Urinary bladder (tissue), 4 donors: Measurements from ENCODE around the gene CIAO1. TPM values are rescaled to one million over a fixed set of nuclear protein-coding genes. Genes with fewer than 3 reads are reported as not detected.

ENCODE experiments used
- DNase-seq: peaks from one replicate; pipeline ENCODE4 v3.0.0-alpha.2; 2015; ENCODE audit errors: extremely low spot score
- H3K27ac ChIP-seq: one replicate; pipeline ENCODE4 v1.5.1; 2013; ENCODE audit warnings: low read depth, mild to moderate bottlenecking, moderate library complexity
- H3K36me3 ChIP-seq: one replicate; pipeline ENCODE4 v1.6.1; 2013; ENCODE audit warnings: mild to moderate bottlenecking, moderate library complexity; ENCODE audit not compliant: insufficient read depth
- H3K4me1 ChIP-seq: one replicate; pipeline ENCODE4 v1.6.1; 2013; ENCODE audit warnings: mild to moderate bottlenecking, moderate library complexity; ENCODE audit not compliant: insufficient read depth
- H3K4me3 ChIP-seq: one replicate; pipeline ENCODE4 v1.5.1; 2013; ENCODE audit warnings: low read depth, low read length
- whole genome bisulfite sequencing: extraction: QIAGEN DNeasy Blood & Tissue Kit; methylation state at CpG from one replicate; pipeline ENCODE4 v1.1.7; 2013; 5-methylcytosine and 5-hydroxymethylcytosine counted together
- polyA plus RNA-seq: library from polyadenylated mRNA; stranded (reverse); fragments of 200-250 nt; gene quantifications from one replicate; pipeline ENCODE4 v1.2.3, GENCODE V29; 2013
- total RNA-seq: library from RNA; depleted of rRNA; stranded (reverse); fragments of >200 nt; gene quantifications from one replicate; pipeline ENCODE4 v1.2.3, GENCODE V29; 2014
- donor health status: healthy with polysubstance abuse.
- donor health status: healthy.

Gene CIAO1
- total and polyA plus RNA-seq, 2 donors = 52.4 to 60.3 TPM

GRCh38 chr2:96315400-96316071, 49.5 kb downstream of the CIAO1 start:
- H3K27ac ChIP-seq = no peak overlapping the region
- H3K36me3 ChIP-seq = no peaks in the 10 kb centered on the region
- H3K4me3 ChIP-seq = no peak overlapping the region
- WGBS = 57% methylated on average over 7 of the region's 7 CpGs
- H3K4me1 ChIP-seq = no peaks in the 10 kb centered on the region
- DNase-seq = no peak

GRCh38 chr2:96316999-96317398, 51.0 kb downstream of the CIAO1 start:
- DNase-seq = no peak
- Histone ChIP-seq H3K4me1 (no peaks in the 10 kb centered on the region), H3K36me3 (no peaks in the 10 kb centered on the region), H3K27ac (no peak overlapping the region), H3K4me3 (no peak overlapping the region)

GRCh38 chr2:96317584-96317997, 51.6 kb downstream of the CIAO1 start:
- Histone ChIP-seq H3K4me3 (no peak overlapping the region), H3K4me1 (no peaks in the 10 kb centered on the region), H3K27ac (no peak overlapping the region), H3K36me3 (no peaks in the 10 kb centered on the region)
- 94% methylated on average over 4 of the region's 4 CpGs for WGBS
- DNase-seq = no peak

- WGBS = 95% methylated on average over 4 of the region's 4 CpGs
- Histone ChIP-seq H3K27ac (no peak overlapping the region), H3K4me1 (no peaks in the 10 kb centered on the region), H3K4me3 (no peak overlapping the region), H3K36me3 (no peaks in the 10 kb centered on the region)
- DNase-seq = no peak
These were observed 52.7 kb downstream of the CIAO1 start for GRCh38 chr2:96318723-96319122.

GRCh38 chr2:96319396-96319795, 53.4 kb downstream of the CIAO1 start:
- no peak overlapping the region for H3K4me3 ChIP-seq
- H3K4me1 ChIP-seq = no peaks in the 10 kb centered on the region
- no peak overlapping the region for H3K27ac ChIP-seq
- DNase-seq = no peak
- no peaks in the 10 kb centered on the region for H3K36me3 ChIP-seq
- WGBS = 88% methylated on average over 1 of the region's 1 CpG

- H3K36me3 ChIP-seq = no peaks in the 10 kb centered on the region
- WGBS = 90% methylated on average over 3 of the region's 3 CpGs
- no peak overlapping the region for H3K4me3 ChIP-seq
- DNase-seq = no peak
- no peaks in the 10 kb centered on the region for H3K4me1 ChIP-seq
- H3K27ac ChIP-seq = no peak overlapping the region
These were observed 54.3 kb downstream of the CIAO1 start for GRCh38 chr2:96320326-96320725.

- H3K27ac ChIP-seq = peak overlapping the region; percentile 18
- no peak for DNase-seq
These were observed 55.0 kb downstream of the CIAO1 start for GRCh38 chr2:96320728-96321622.

More at GRCh38 chr2:96320728-96321622, 55.0 kb downstream of the CIAO1 start:
- no peaks in the 10 kb centered on the region for H3K36me3 ChIP-seq
- peak overlapping the region; percentile 46 for H3K4me3 ChIP-seq
- 4% methylated on average over 41 of the region's 41 CpGs for WGBS
- H3K4me1 ChIP-seq = no peaks in the 10 kb centered on the region

Other genes starting within 250 kb of the CIAO1 start
- 1.8 TPM for gene GPAT2, start 231.3 kb upstream of the CIAO1 start, total RNA-seq
- gene GPAT2, start 231.3 kb upstream of the CIAO1 start, polyA plus RNA-seq = 4.9 TPM
- 1.6 TPM for gene ADRA2B, start 149.7 kb upstream of the CIAO1 start, total RNA-seq
- 1.2 TPM for gene ADRA2B, start 149.7 kb upstream of the CIAO1 start, polyA plus RNA-seq
- gene ASTL, start 127.7 kb upstream of the CIAO1 start, total RNA-seq = 0.85 TPM
- 0.09 TPM for gene ASTL, start 127.7 kb upstream of the CIAO1 start, polyA plus RNA-seq
- 18.5 TPM for gene DUSP2, start 120.8 kb upstream of the CIAO1 start, total RNA-seq
- 18.1 TPM for gene DUSP2, start 120.8 kb upstream of the CIAO1 start, polyA plus RNA-seq
- 80.7 TPM for gene STARD7, start 57.4 kb upstream of the CIAO1 start, total RNA-seq
- 49.4 TPM for gene STARD7, start 57.4 kb upstream of the CIAO1 start, polyA plus RNA-seq
- 13.4 TPM for gene TMEM127, start 228 bp upstream of the CIAO1 start, total RNA-seq
- 47.6 TPM for gene TMEM127, start 228 bp upstream of the CIAO1 start, polyA plus RNA-seq
- gene SNRNP200, start 39.3 kb downstream of the CIAO1 start, total RNA-seq = 58.3 TPM
- 107 TPM for gene SNRNP200, start 39.3 kb downstream of the CIAO1 start, polyA plus RNA-seq
- gene ITPRIPL1, start 59.1 kb downstream of the CIAO1 start, total RNA-seq = 3.3 TPM
- gene ITPRIPL1, start 59.1 kb downstream of the CIAO1 start, polyA plus RNA-seq = 0.99 TPM
- 6.5 TPM for gene NCAPH, start 69.5 kb downstream of the CIAO1 start, total RNA-seq
- gene NCAPH, start 69.5 kb downstream of the CIAO1 start, polyA plus RNA-seq = 0.70 TPM
- gene NEURL3, start 239.1 kb downstream of the CIAO1 start, total RNA-seq = not detected
- gene NEURL3, start 239.1 kb downstream of the CIAO1 start, polyA plus RNA-seq = 0.04 TPM